Stimulated activated CD8-positive, alpha-beta memory T cell treated with anti-CD3 and anti-CD28 coated beads, Interleukin-2, amount 100 ng/mL, for 48 hours (primary cell): Measurements from ENCODE around the gene SHISA8.

Experiments
- DNase-seq, 2 donors: peaks; one replicate each; pipeline ENCODE4 v3.0.0-alpha.2; 2020; ENCODE audit warnings: low read depth in 2 of 2

Gene SHISA8

GRCh38 chr22:41933411-41934177, 18.7 kb upstream of the SHISA8 start:
- no peak for DNase-seq

- DNase-seq, result no peak
Measured at GRCh38 chr22:41932353-41932752, 17.5 kb upstream of the SHISA8 start.

- no peak for DNase-seq
Measured at GRCh38 chr22:41931701-41932269, 16.9 kb upstream of the SHISA8 start.

- no peak for DNase-seq
Measured at GRCh38 chr22:41929418-41929810, 14.5 kb upstream of the SHISA8 start.

GRCh38 chr22:41928593-41929417, 13.9 kb upstream of the SHISA8 start:
- no peak for DNase-seq

- DNase-seq, result no peak
Measured at GRCh38 chr22:41927813-41928212, 12.9 kb upstream of the SHISA8 start.

- DNase-seq, result peak; percentile 73 to 74
Measured at GRCh38 chr22:41925783-41926460, 11.0 kb upstream of the SHISA8 start.

- DNase-seq, result no peak
Measured at GRCh38 chr22:41923595-41924276, 8.9 kb upstream of the SHISA8 start.

- no peak for DNase-seq
Measured at GRCh38 chr22:41922940-41923594, 8.2 kb upstream of the SHISA8 start.

- DNase-seq, result no peak
Measured at GRCh38 chr22:41922328-41922727, 7.5 kb upstream of the SHISA8 start.

- DNase-seq, result no peak
Measured at GRCh38 chr22:41920271-41920976, 5.5 kb upstream of the SHISA8 start.

GRCh38 chr22:41919357-41920224, 4.7 kb upstream of the SHISA8 start:
- no peak for DNase-seq

GRCh38 chr22:41917903-41918791, 3.3 kb upstream of the SHISA8 start:
- no peak for DNase-seq

GRCh38 chr22:41917375-41917902, 2.6 kb upstream of the SHISA8 start:
- no peak for DNase-seq

GRCh38 chr22:41916745-41917358, 2.0 kb upstream of the SHISA8 start:
- DNase-seq, result no peak

- no peak for DNase-seq
Measured at GRCh38 chr22:41915786-41916493, 1.1 kb upstream of the SHISA8 start.

- no peak for DNase-seq
Measured at GRCh38 chr22:41914611-41915034, 251 bp downstream of the SHISA8 start.
